ENCODE measurements around the gene GRIP1.
"Not testable (repeated sequence)": the region's sequence is repeated elsewhere in the genome, so short reads cannot be mapped to it uniquely, and the experiment has no call there.

GRIP1 gene

DNA sequence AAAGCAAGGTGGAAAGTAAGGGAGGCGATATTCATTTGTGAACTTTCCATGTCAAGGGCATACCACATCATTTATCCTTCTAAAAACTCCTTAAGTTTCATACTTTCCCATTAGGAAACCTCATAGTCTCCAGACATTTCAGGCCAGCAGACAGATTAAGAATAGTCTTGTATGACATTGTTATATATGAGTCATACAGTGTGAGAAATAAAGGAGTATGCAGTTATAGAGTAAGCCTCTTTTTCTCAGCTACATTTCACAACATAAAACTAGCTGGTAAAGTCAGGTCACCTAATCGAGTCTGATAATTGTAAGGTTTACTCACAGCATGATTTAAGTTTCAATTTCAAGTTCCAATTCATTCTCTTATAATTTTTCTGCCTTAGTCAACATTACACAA lies 164.3 kb downstream of the GRIP1 start:
- no peak overlapping the region for H3K4me3 ChIP-seq (replicated peaks in 1 of 2; ENCODE audit: low read depth in 2 of 2, low read length in 2 of 2)
- TF ChIP-seq CTCF (IDR thresholded peaks at IDR 0.05; ENCODE audit: low read depth, low read length): no peak
- DNase-seq (ENCODE audit: low read depth in 2 of 2): peak; percentile 14 to 33

- H3K4me3 ChIP-seq (replicated peaks in 1 of 2; ENCODE audit: low read depth in 2 of 2, low read length in 2 of 2): no peak overlapping the region
- no peak for DNase-seq (ENCODE audit: low read depth in 2 of 2)
- TF ChIP-seq CTCF (IDR thresholded peaks at IDR 0.05; ENCODE audit: low read depth, low read length): no peak
Observed at GRCh38 chr12:66508025-66508424, 170.9 kb downstream of the GRIP1 start.

- DNase-seq (ENCODE audit: low read depth in 2 of 2): no peak
- no peak for TF ChIP-seq CTCF (IDR thresholded peaks at IDR 0.05; ENCODE audit: low read depth, low read length)
Observed at GRCh38 chr12:66503746-66504145, 175.1 kb downstream of the GRIP1 start.

DNA sequence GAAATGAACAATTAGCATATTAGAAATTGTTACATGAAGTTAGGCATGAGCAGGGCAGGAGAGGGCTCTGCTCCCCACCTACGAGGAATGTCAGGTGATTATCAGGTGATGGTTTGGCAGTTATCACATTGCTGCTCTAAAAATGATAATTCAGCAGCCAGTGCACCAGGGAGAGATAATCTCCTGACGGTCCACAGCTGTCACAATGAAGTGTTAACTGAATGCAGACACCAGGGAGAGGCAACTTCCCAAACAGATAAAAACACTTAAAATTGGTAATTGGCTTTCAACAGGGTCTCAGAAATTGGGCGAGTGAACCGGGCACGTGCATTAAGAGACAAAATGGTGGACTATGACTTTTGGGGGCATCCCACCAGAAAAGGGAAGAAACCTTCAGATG lies 176.0 kb downstream of the GRIP1 start:
- no peak for TF ChIP-seq CTCF (IDR thresholded peaks at IDR 0.05; ENCODE audit: low read depth, low read length)
- no peak overlapping the region for H3K4me3 ChIP-seq (replicated peaks in 1 of 2; ENCODE audit: low read depth in 2 of 2, low read length in 2 of 2)
- DNase-seq (ENCODE audit: low read depth in 2 of 2): no peak

More at GRCh38 chr12:66503746-66504145, 175.1 kb downstream of the GRIP1 start:
- no peak overlapping the region for H3K4me3 ChIP-seq (replicated peaks in 1 of 2; ENCODE audit: low read depth in 2 of 2, low read length in 2 of 2)

- DNase-seq (ENCODE audit: low read depth in 2 of 2): no peak
- no peak for TF ChIP-seq CTCF (IDR thresholded peaks at IDR 0.05; ENCODE audit: low read depth, low read length)
Observed at GRCh38 chr12:66500841-66501240, 178.0 kb downstream of the GRIP1 start.

GRCh38 chr12:66500091-66500490 lies 178.8 kb downstream of the GRIP1 start:
- no peak overlapping the region for H3K4me3 ChIP-seq (replicated peaks in 1 of 2; ENCODE audit: low read depth in 2 of 2, low read length in 2 of 2)
- no peak for TF ChIP-seq CTCF (IDR thresholded peaks at IDR 0.05; ENCODE audit: low read depth, low read length)
- DNase-seq (ENCODE audit: low read depth in 2 of 2): no peak

More at GRCh38 chr12:66500841-66501240, 178.0 kb downstream of the GRIP1 start:
- no peak overlapping the region for H3K4me3 ChIP-seq (replicated peaks in 1 of 2; ENCODE audit: low read depth in 2 of 2, low read length in 2 of 2)

DNA sequence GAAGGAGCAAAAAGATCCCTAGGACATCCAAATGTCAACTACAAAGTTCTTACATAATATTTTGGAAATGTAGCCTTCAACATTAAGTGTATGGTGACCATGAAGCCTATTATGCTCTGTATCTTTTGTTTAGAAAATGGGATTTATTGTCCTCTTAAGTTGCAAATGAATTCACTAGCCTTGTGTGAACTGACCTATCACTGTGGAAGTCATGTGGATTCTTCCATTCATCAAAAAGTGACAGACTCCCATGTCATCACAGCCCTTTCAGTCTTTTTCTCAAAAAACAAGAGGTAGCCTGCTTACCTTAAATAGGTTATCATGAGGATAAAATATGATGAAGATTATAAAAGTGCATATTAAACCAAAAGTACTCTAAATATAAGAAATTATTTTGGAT lies 179.9 kb downstream of the GRIP1 start:
- no peak for TF ChIP-seq CTCF (IDR thresholded peaks at IDR 0.05; ENCODE audit: low read depth, low read length)
- no peak overlapping the region for H3K4me3 ChIP-seq (replicated peaks in 1 of 2; ENCODE audit: low read depth in 2 of 2, low read length in 2 of 2)
- DNase-seq (ENCODE audit: low read depth in 2 of 2): no peak

DNA sequence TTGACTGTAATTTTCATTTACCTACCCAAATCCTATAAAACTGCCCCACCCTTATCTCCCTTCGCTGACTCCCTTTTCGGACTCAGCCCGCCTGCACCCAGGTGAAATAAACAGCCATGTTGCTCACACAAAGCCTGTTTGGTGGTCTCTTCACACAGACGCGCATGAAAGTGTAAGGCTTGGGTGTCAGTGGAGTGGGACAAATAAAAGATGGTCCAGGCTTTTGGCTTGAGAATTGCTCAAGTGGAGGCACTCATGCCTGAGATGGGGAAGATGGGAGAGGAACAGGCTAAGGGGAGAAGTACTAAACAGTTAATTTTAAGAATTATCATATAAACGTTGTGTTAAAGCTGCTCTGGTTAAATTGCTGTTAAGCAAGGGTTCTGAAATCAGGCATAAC lies 180.8 kb downstream of the GRIP1 start:
- H3K4me3 ChIP-seq (replicated peaks in 1 of 2; ENCODE audit: low read depth in 2 of 2, low read length in 2 of 2); DNase-seq (ENCODE audit: low read depth in 2 of 2): not testable (repeated sequence)

All from cardiac fibroblast (primary cell).